Measurements from ENCODE around the gene KRTAP16-1. TPM values are rescaled to one million over a fixed set of nuclear protein-coding genes. Genes with fewer than 3 reads are reported as not detected.

The KRTAP16-1 gene
- total and polyA plus RNA-seq, 2 of the 8 experiments (the other 6 are each of a cell fraction or from before 2014, with no cell fraction given): not detected

- no peak for TF ChIP-seq ZNF274 (IDR thresholded peaks at IDR 0.05; ENCODE audit: borderline replicate concordance, extremely low read depth, low read length)
- no peak for TF ChIP-seq SRF (IDR thresholded peaks at IDR 0.05; ENCODE audit: low read depth, low read length)
Observed at GRCh38 chr17:41301204-41301790, 7.8 kb downstream of the KRTAP16-1 start (continued).
